GM21717 (cell line): ENCODE measurements around the gene ARPP21.

ENCODE experiments used
- ATAC-seq: cut with Tn5 transposase; IDR thresholded peaks from one replicate; pipeline ENCODE4 v1.9.1; 2021; ENCODE audit warnings: mild to moderate bottlenecking, moderate library complexity; ENCODE audit not compliant: unreplicated experiment

The ARPP21 gene

GRCh38 chr3:35674451-35675109, 35.3 kb downstream of the ARPP21 start:
- no peak for ATAC-seq

GRCh38 chr3:35675206-35675605, 35.9 kb downstream of the ARPP21 start:
- no peak for ATAC-seq

GRCh38 chr3:35675621-35676020, 36.3 kb downstream of the ARPP21 start:
- no peak for ATAC-seq

GRCh38 chr3:35677797-35678196, 38.5 kb downstream of the ARPP21 start:
- ATAC-seq, result no peak

- no peak for ATAC-seq
Observed at GRCh38 chr3:35678643-35679161, 39.4 kb downstream of the ARPP21 start.

GRCh38 chr3:35679409-35680080, 40.2 kb downstream of the ARPP21 start:
- no peak for ATAC-seq

GRCh38 chr3:35680866-35681650, 41.7 kb downstream of the ARPP21 start:
- no peak for ATAC-seq

- no peak for ATAC-seq
Observed at GRCh38 chr3:35685153-35685552, 45.8 kb downstream of the ARPP21 start.

- ATAC-seq, result no peak
Observed at GRCh38 chr3:35688826-35689225, 49.5 kb downstream of the ARPP21 start.

GRCh38 chr3:35690271-35690670, 50.9 kb downstream of the ARPP21 start:
- no peak for ATAC-seq

GRCh38 chr3:35705904-35706303, 66.6 kb downstream of the ARPP21 start:
- ATAC-seq, result no peak

GRCh38 chr3:35707904-35708303, 68.6 kb downstream of the ARPP21 start:
- no peak for ATAC-seq

GRCh38 chr3:35708394-35709271, 69.3 kb downstream of the ARPP21 start:
- no peak for ATAC-seq

- no peak for ATAC-seq
Observed at GRCh38 chr3:35709691-35710090, 70.4 kb downstream of the ARPP21 start.

GRCh38 chr3:35710554-35710953, 71.2 kb downstream of the ARPP21 start:
- no peak for ATAC-seq

- no peak for ATAC-seq
Observed at GRCh38 chr3:35718921-35719320, 79.6 kb downstream of the ARPP21 start.

- no peak for ATAC-seq
Observed at GRCh38 chr3:35721628-35722027, 82.3 kb downstream of the ARPP21 start.

GRCh38 chr3:35722902-35723301, 83.6 kb downstream of the ARPP21 start:
- no peak for ATAC-seq

GRCh38 chr3:35723480-35724097, 84.3 kb downstream of the ARPP21 start:
- ATAC-seq, result no peak

GRCh38 chr3:35724106-35724505, 84.8 kb downstream of the ARPP21 start:
- no peak for ATAC-seq
